Muscle layer of colon (tissue), 2 donors: ENCODE data around the gene SLC23A2.
"Not testable (repeated sequence)": the region's sequence is repeated elsewhere in the genome, so short reads cannot be mapped to it uniquely, and the experiment has no call there.

ENCODE experiments used
- H3K27ac ChIP-seq: one replicate; pipeline ENCODE4 v1.7.0; 2013; ENCODE audit warnings: low read depth, mild to moderate bottlenecking, low read length, moderate library complexity
- H3K27me3 ChIP-seq, 2 donors: one replicate each; pipeline ENCODE4 v1.7.0; 2013; ENCODE audit warnings: low read length in 2 of 2, mild to moderate bottlenecking in 2 of 2; ENCODE audit not compliant: insufficient read depth in 2 of 2, control insufficient read depth in 1 of 2
- H3K36me3 ChIP-seq: one replicate; pipeline ENCODE4 v1.7.0; 2013; ENCODE audit warnings: mild to moderate bottlenecking, low read length; ENCODE audit not compliant: insufficient read depth
- H3K4me1 ChIP-seq: one replicate; pipeline ENCODE4 v1.7.0; 2013; ENCODE audit warnings: mild to moderate bottlenecking, low read length; ENCODE audit not compliant: insufficient read depth
- H3K4me3 ChIP-seq, 2 donors: one replicate each; pipeline ENCODE4 v1.7.0; 2013; ENCODE audit warnings: low read length in 2 of 2, low read depth in 1 of 2, mild to moderate bottlenecking in 1 of 2, moderate library complexity in 1 of 2
- H3K9ac ChIP-seq: one replicate; pipeline ENCODE4 v1.7.0; 2013; ENCODE audit warnings: low read length
- H3K9me3 ChIP-seq: one replicate; pipeline ENCODE4 v1.7.0; 2013; ENCODE audit warnings: mild to moderate bottlenecking, low read length
- donor health status: abdominal sarcoma.
- donor health status: Adenocarcinoma of cecum.

The SLC23A2 gene

DNA sequence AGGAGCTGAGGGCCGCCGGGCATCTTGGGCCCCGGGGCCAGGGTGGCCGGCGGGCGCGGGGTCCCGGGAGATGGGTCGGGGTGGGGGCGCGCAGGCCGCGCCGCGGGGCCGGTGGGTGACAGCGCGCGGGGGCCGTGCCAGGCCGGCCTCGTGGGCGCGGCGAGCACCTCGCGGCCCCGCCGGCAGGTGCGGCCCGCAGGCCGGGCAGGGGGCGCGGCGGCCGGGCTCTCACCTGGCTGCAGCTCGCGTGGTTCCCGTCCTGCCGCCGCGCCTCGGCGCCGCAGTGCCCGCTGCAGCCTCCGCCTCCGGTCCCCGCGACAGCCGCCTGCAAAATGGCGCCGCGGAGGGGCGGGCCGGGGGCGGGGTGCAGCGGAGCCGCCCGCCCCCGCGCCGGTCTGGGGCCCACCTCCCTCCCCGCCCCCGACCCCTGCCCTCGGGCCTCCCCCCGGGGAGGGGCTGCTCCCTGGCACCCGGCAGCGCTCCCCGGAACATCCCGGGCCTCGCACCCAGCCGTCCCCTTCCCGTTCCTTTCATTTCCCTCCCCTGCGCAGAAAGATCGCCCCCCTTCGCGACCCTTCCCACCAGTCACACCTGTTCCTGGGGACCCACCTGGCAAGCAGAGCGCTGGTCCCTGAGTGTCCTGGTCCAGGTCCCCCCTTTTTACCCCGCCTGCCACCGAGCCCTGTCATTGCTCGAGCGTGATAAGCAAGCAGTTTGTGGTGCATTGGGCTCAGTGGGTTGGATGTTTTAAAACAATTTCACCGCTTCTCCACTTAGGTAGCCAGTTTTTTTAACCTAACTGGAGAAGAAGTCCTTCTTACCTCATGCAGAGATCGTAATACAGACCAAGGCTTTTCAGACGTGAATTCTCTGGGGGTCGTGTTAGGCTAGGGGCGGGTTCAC is at the start of gene SLC23A2:
Gene SLC23A2, minus strand, starts transcription at position 337 of the 903 bp plus-strand sequence. CDS start 68,948 bp downstream, outside the sequence.
- no peaks in the 10 kb centered on the region for H3K27me3 ChIP-seq
- peak within 1 kb of the TSS; percentile 58 for H3K27ac ChIP-seq
- no peaks in the 10 kb centered on the region for H3K36me3 ChIP-seq

GRCh38 chr20:5046656-5047339 is 45.5 kb upstream of the SLC23A2 start:
- Histone ChIP-seq H3K36me3 (no peaks in the 10 kb centered on the region), H3K4me3 (no peak overlapping the region), H3K27ac (no peak overlapping the region)

More for the DNA sequence above, at the start of gene SLC23A2:
- peak within 1 kb of the TSS; percentile 68 for H3K9ac ChIP-seq
- H3K4me3 ChIP-seq = peak within 1 kb of the TSS; percentile 84 to 93
- no peaks in the 10 kb centered on the region for H3K9me3 ChIP-seq
- H3K4me1 ChIP-seq = peaks cover 12% of the 10 kb centered on the region

GRCh38 chr20:5045906-5046305 is 44.6 kb upstream of the SLC23A2 start:
- no peaks in the 10 kb centered on the region for H3K4me1 ChIP-seq
- no peaks in the 10 kb centered on the region for H3K36me3 ChIP-seq
- no peaks in the 10 kb centered on the region for H3K9me3 ChIP-seq
- no peak overlapping the region for H3K9ac ChIP-seq
- no peak overlapping the region for H3K4me3 ChIP-seq
- H3K27ac ChIP-seq = no peak overlapping the region
- H3K27me3 ChIP-seq = no peaks in the 10 kb centered on the region

More at GRCh38 chr20:5046656-5047339, 45.5 kb upstream of the SLC23A2 start:
- Histone ChIP-seq H3K9me3 (no peaks in the 10 kb centered on the region), H3K27me3 (no peaks in the 10 kb centered on the region), H3K9ac (no peak overlapping the region), H3K4me1 (no peaks in the 10 kb centered on the region)

- no peaks in the 10 kb centered on the region for H3K27me3 ChIP-seq
- H3K36me3 ChIP-seq = no peaks in the 10 kb centered on the region
- H3K27ac ChIP-seq = no peak overlapping the region
- no peak overlapping the region for H3K9ac ChIP-seq
- H3K4me3 ChIP-seq = no peak overlapping the region
- no peaks in the 10 kb centered on the region for H3K4me1 ChIP-seq
- no peaks in the 10 kb centered on the region for H3K9me3 ChIP-seq
Observed at GRCh38 chr20:5044075-5044620, 42.8 kb upstream of the SLC23A2 start.

GRCh38 chr20:5041433-5041832 is 40.1 kb upstream of the SLC23A2 start:
- no peaks in the 10 kb centered on the region for H3K36me3 ChIP-seq
- H3K27me3 ChIP-seq = no peaks in the 10 kb centered on the region
- H3K9me3 ChIP-seq = no peaks in the 10 kb centered on the region
- no peak overlapping the region for H3K9ac ChIP-seq
- H3K4me3 ChIP-seq = no peak overlapping the region
- no peak overlapping the region for H3K27ac ChIP-seq
- no peaks in the 10 kb centered on the region for H3K4me1 ChIP-seq

DNA sequence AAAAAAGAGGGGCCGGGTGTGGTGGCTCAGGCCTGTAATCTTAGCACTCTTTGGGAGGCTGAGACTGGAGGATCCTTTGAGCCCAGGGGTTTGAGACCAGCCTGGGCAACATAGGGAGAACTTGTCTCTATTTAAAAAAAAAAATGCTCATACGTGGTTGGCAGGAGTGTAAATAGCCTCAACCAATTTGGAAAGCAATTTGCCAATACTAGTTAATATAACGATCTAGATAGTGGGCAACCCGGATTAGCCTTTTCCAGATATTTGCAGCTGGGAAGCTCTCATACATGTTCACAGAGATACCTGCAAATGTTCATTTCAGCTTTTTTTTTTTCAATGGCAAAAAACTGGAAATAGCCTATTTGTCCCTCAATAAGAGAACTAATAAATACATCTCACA is 39.0 kb upstream of the SLC23A2 start:
- Histone ChIP-seq H3K4me1 (no peaks in the 10 kb centered on the region), H3K9me3 (no peaks in the 10 kb centered on the region), H3K9ac (no peak overlapping the region), H3K4me3 (no peak overlapping the region), H3K36me3 (no peaks in the 10 kb centered on the region), H3K27me3 (no peaks in the 10 kb centered on the region), H3K27ac (no peak overlapping the region)

GRCh38 chr20:5039889-5040288 is 38.6 kb upstream of the SLC23A2 start:
- Histone ChIP-seq H3K27me3 (no peaks in the 10 kb centered on the region), H3K27ac (no peak overlapping the region), H3K36me3 (no peaks in the 10 kb centered on the region), H3K4me1 (no peaks in the 10 kb centered on the region), H3K9me3 (no peaks in the 10 kb centered on the region), H3K9ac (no peak overlapping the region), H3K4me3 (no peak overlapping the region)

- Histone ChIP-seq H3K27ac (no peak overlapping the region), H3K4me3 (no peak overlapping the region), H3K27me3 (no peaks in the 10 kb centered on the region), H3K4me1 (no peaks in the 10 kb centered on the region), H3K9me3 (no peaks in the 10 kb centered on the region), H3K9ac (no peak overlapping the region), H3K36me3 (no peaks in the 10 kb centered on the region)
Observed at GRCh38 chr20:5039255-5039657, 37.9 kb upstream of the SLC23A2 start.

- Histone ChIP-seq H3K4me3 (no peak overlapping the region), H3K9me3 (no peaks in the 10 kb centered on the region), H3K27ac (no peak overlapping the region), H3K9ac (no peak overlapping the region), H3K4me1 (no peaks in the 10 kb centered on the region), H3K27me3 (no peaks in the 10 kb centered on the region), H3K36me3 (no peaks in the 10 kb centered on the region)
Observed at GRCh38 chr20:5036828-5037227, 35.5 kb upstream of the SLC23A2 start.

DNA sequence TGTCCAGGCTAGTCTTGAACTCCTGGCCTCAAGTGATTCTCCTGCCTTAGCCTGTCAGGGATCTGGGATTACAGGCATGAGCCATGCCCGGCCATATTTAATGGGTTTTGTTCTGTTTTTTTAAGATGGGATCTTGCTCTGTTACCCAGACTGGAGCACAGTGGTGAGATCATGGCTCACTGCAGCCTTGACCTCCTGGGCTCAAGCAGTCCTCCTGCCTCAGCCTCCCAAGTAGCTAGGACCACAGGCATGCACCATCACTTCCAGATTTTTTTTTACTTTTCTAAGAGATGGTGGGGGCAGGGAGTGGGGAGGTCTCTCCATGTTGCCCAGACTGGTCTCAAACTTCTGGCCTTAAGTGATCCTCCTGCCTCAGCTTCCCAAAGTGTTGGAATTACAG is 34.2 kb upstream of the SLC23A2 start:
- H3K27ac ChIP-seq, H3K9me3 ChIP-seq, H3K4me3 ChIP-seq, H3K27me3 ChIP-seq, H3K4me1 ChIP-seq, H3K36me3 ChIP-seq, H3K9ac ChIP-seq: not testable (repeated sequence)

GRCh38 chr20:5033566-5033965 is 32.3 kb upstream of the SLC23A2 start:
- no peak overlapping the region for H3K4me3 ChIP-seq
- no peak overlapping the region for H3K9ac ChIP-seq
- H3K4me1 ChIP-seq = no peaks in the 10 kb centered on the region
- no peaks in the 10 kb centered on the region for H3K36me3 ChIP-seq
- no peaks in the 10 kb centered on the region for H3K9me3 ChIP-seq
- no peak overlapping the region for H3K27ac ChIP-seq
- no peaks in the 10 kb centered on the region for H3K27me3 ChIP-seq
